LNCAP (cell line): ENCODE data around the gene PPP5C.
A peak's percentile ranks its signal among the peaks of the same experiment; 100 is the strongest.

Experiments used
- TF ChIP-seq, protein P1 (sequence below): fragments of 450-650 bp; IDR thresholded peaks from 2 replicates; pipeline ENCODE4 v1.5.1; 2017; ENCODE audit warnings: mild to moderate bottlenecking

Gene PPP5C, protein sequence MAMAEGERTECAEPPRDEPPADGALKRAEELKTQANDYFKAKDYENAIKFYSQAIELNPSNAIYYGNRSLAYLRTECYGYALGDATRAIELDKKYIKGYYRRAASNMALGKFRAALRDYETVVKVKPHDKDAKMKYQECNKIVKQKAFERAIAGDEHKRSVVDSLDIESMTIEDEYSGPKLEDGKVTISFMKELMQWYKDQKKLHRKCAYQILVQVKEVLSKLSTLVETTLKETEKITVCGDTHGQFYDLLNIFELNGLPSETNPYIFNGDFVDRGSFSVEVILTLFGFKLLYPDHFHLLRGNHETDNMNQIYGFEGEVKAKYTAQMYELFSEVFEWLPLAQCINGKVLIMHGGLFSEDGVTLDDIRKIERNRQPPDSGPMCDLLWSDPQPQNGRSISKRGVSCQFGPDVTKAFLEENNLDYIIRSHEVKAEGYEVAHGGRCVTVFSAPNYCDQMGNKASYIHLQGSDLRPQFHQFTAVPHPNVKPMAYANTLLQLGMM

GRCh38 chr19:46346821-46347571 is at the start of gene PPP5C:
Gene PPP5C, plus strand, starts transcription at chr19:46347087. Its CDS starts 10 bp downstream, at chr19:46347097.
- TF ChIP-seq, protein P1, sequence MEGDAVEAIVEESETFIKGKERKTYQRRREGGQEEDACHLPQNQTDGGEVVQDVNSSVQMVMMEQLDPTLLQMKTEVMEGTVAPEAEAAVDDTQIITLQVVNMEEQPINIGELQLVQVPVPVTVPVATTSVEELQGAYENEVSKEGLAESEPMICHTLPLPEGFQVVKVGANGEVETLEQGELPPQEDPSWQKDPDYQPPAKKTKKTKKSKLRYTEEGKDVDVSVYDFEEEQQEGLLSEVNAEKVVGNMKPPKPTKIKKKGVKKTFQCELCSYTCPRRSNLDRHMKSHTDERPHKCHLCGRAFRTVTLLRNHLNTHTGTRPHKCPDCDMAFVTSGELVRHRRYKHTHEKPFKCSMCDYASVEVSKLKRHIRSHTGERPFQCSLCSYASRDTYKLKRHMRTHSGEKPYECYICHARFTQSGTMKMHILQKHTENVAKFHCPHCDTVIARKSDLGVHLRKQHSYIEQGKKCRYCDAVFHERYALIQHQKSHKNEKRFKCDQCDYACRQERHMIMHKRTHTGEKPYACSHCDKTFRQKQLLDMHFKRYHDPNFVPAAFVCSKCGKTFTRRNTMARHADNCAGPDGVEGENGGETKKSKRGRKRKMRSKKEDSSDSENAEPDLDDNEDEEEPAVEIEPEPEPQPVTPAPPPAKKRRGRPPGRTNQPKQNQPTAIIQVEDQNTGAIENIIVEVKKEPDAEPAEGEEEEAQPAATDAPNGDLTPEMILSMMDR = peak; percentile 70

DNA sequence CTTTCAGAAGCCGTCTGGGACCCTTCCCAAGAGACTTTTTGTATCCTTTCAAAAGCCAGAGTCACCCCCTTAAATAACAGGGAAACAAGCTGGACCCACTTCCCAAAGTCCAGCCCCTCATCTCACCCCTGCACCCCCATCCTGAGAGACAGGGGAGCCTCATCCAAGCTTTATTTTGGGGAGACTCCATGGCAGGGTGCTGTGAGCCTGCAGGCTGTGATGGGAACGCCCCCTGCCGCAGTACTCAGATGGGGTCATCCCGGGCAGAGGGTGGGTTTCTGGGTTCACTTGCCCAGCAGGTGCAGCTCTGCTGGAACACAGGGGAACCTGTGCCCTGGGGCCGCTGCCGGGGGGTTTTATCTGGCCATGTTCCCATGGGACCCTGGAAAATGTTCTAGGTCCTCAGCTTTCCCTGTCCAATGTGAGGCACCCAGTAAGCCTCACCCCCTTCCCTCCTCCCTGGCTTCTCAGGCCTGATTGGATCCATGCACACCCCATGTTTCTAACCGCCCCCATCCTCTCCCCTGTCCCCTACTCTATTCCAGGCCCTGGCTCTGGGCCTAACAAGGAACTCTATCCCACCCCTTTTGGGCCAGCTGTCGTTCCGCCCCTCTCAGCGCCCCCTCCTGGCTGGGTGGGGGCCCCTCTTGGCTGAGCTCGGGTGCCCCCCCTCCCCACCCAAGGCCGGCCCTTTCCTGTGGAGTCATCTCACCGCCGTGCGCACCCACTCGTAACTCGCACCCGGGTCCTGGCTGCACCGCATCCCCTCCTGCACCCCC is 49.0 kb upstream of the PPP5C start:
- TF ChIP-seq, protein P1 = no peak

GRCh38 chr19:46298479-46299003 is 48.3 kb upstream of the PPP5C start:
- TF ChIP-seq, protein P1 = no peak

DNA sequence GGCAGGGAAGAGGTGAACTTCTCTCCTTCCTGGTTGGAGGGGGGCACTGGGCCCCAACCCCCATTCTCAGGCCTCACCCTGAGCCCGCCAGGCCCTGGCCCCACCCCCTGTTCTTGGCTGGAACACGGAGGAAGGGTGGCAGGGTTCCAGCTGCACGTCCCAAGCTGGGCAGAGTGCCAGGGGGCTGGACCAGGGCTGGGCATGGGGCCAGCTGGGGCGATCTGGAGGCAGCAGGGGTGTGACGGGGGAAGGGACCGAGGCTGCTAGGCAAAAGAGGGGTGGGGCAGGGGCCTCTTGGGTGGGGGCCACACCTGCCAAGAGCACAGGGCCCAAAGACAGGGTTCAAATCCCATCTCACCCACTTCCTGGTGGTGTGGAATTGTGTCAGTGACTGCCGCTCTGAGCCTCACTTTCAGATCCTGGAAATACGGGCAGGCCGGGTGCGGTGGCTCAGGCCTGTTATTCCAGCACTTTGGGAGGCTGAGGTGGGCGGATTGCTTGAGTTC is 47.8 kb upstream of the PPP5C start:
- TF ChIP-seq, protein P1 = no peak

GRCh38 chr19:46299695-46300094 is 47.2 kb upstream of the PPP5C start:
- TF ChIP-seq, protein P1 = no peak

DNA sequence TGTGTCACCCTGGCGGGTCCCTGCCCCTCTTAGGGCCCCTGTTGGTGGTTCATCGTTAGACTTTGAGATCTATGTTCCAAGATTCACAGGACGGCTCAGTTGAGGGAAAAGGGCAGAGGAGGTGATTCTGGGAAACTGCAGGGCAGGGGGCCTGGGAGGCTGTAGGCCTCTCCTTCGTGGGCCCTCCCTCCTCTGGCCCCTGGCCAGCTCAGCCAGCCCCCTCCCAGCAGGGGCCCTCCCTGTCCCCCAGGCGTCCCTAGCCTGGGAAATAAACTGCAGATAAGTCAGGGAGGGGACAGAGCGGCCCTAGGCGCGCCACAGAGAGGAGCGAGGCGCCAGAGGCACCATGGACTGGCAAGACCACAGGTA is 43.6 kb upstream of the PPP5C start:
- TF ChIP-seq, protein P1 = no peak
